Measurements from ENCODE around the gene GNAI2. TPM values are rescaled to one million over a fixed set of nuclear protein-coding genes. Genes with fewer than 3 reads are reported as not detected.

GNAI2 gene
- total RNA-seq, 5 donors from 2014 or later (not counting 1 experiment from before 2014, with no cell fraction given), result 257 to 313 (median 287) TPM

DNA sequence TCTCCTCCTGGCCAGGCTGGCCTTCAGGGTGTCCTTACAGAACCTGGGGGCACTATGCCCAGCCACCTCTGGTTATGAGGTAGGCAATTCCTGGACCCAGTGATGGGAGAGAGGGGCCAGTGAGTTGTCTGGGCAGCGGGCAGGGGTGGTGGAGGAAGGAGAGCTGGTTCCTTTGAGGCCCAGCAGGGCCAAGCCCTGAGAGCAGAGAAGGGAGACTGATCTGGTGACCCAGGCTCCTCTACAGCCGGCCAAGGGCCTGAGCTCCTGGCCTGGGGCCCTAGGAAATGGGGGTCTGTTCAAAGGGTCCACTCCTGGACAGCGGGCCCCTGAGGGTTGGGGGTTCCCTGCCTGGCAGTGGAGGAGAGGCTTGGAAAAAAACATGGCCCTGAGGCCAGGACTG is 23.0 kb upstream of the GNAI2 start:
- ATAC-seq (replicated peaks in 1 of 4) (no peak), DNase-seq (no peak)
- no peaks in the 10 kb centered on the region for H3K4me1 ChIP-seq (ENCODE audit: control insufficient read depth in 1 of 2, extremely low read depth in 1 of 2, insufficient read depth in 2 of 2, low read length in 2 of 2)
- WGBS (ENCODE audit: insufficient coverage), result 40% methylated on average over 1 of the region's 3 CpGs
- H3K4me3 Mint-ChIP-seq, result no peak overlapping the region
- H3K4me1 Mint-ChIP-seq, result no peaks in the 10 kb centered on the region
- no peaks in the 10 kb centered on the region for H3K9me3 ChIP-seq
- H3K27me3 ChIP-seq (replicated peaks in 1 of 2; ENCODE audit: control insufficient read depth in 2 of 2, extremely low read depth in 1 of 2, insufficient read depth in 2 of 2, low read length in 1 of 2), result peaks cover 0 to 42% of the 10 kb centered on the region in 2 experiments
- no peaks in the 10 kb centered on the region for H3K36me3 Mint-ChIP-seq
- H3K36me3 ChIP-seq (ENCODE audit: control insufficient read depth in 2 of 2, extremely low read depth in 1 of 2, insufficient read depth in 1 of 2, low read length in 1 of 2), result no peaks in the 10 kb centered on the region
- H3K27me3 Mint-ChIP-seq, result peaks cover 5 to 7% of the 10 kb centered on the region in 2 donors
- no peak overlapping the region for H3K4me3 ChIP-seq (ENCODE audit: control insufficient read depth in 1 of 2, extremely low read depth in 1 of 2, low read length in 1 of 2)
- no peaks in the 10 kb centered on the region for H3K9me3 Mint-ChIP-seq
- H3K27ac ChIP-seq (ENCODE audit: low read length), result no peak overlapping the region
- H3K27ac Mint-ChIP-seq, result no peak overlapping the region
- CTCF ChIA-PET, result no interaction called here
- POLR2A ChIA-PET, result no interaction called here

- H3K9me3 Mint-ChIP-seq, result no peaks in the 10 kb centered on the region
- H3K27ac ChIP-seq (ENCODE audit: low read length), result no peak overlapping the region
- no peak overlapping the region for H3K27ac Mint-ChIP-seq
- no peaks in the 10 kb centered on the region for H3K4me1 Mint-ChIP-seq
- no peaks in the 10 kb centered on the region for H3K36me3 ChIP-seq (ENCODE audit: control insufficient read depth in 2 of 2, extremely low read depth in 1 of 2, insufficient read depth in 1 of 2, low read length in 1 of 2)
- CTCF ChIA-PET, result no interaction called here
- H3K27me3 ChIP-seq (replicated peaks in 1 of 2; ENCODE audit: control insufficient read depth in 2 of 2, extremely low read depth in 1 of 2, insufficient read depth in 2 of 2, low read length in 1 of 2), result peaks cover 0 to 43% of the 10 kb centered on the region in 2 experiments
- POLR2A ChIA-PET, result no interaction called here
- no peaks in the 10 kb centered on the region for H3K36me3 Mint-ChIP-seq
- ATAC-seq (replicated peaks in 1 of 4) (peak in 1 of 4 experiments; percentile 9), DNase-seq (no peak)
- peaks cover 4 to 6% of the 10 kb centered on the region in 2 donors for H3K27me3 Mint-ChIP-seq
- WGBS (ENCODE audit: insufficient coverage), result 89% methylated on average over 12 of the region's 12 CpGs
- H3K4me1 ChIP-seq (ENCODE audit: control insufficient read depth in 1 of 2, extremely low read depth in 1 of 2, insufficient read depth in 2 of 2, low read length in 2 of 2), result no peaks in the 10 kb centered on the region
- H3K9me3 ChIP-seq, result no peaks in the 10 kb centered on the region
- no peak overlapping the region for H3K4me3 ChIP-seq (ENCODE audit: control insufficient read depth in 1 of 2, extremely low read depth in 1 of 2, low read length in 1 of 2)
- no peak overlapping the region for H3K4me3 Mint-ChIP-seq
Measured at GRCh38 chr3:50213373-50213772, 22.6 kb upstream of the GNAI2 start.

DNA sequence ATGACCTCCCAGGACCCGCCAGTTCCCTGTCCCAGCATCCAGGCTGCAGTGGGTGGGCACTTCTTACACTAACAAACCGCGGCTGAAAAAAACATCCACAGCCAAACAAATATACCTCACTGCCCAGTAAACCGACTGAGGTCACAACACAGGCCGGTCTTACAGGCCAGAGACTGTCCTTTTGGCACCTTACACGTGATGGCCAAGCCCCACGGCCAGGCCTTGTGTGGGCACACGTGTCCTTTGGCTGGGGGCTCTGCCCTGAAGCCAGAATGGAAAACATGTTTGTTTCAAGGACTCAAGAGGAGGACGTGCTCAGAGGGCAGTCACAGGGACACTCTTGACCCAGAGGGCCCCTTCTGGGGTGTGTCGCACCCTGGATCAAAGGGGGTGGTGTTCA is 21.2 kb upstream of the GNAI2 start:
- no peak overlapping the region for H3K4me3 ChIP-seq (ENCODE audit: control insufficient read depth in 1 of 2, extremely low read depth in 1 of 2, low read length in 1 of 2)
- no peaks in the 10 kb centered on the region for H3K36me3 Mint-ChIP-seq
- no peaks in the 10 kb centered on the region for H3K36me3 ChIP-seq (ENCODE audit: control insufficient read depth in 2 of 2, extremely low read depth in 1 of 2, insufficient read depth in 1 of 2, low read length in 1 of 2)
- no peak overlapping the region for H3K4me3 Mint-ChIP-seq
- no peaks in the 10 kb centered on the region for H3K4me1 ChIP-seq (ENCODE audit: control insufficient read depth in 1 of 2, extremely low read depth in 1 of 2, insufficient read depth in 2 of 2, low read length in 2 of 2)
- ATAC-seq (replicated peaks in 1 of 4) (no peak), DNase-seq (no peak)
- no peak overlapping the region for H3K27ac ChIP-seq (ENCODE audit: low read length)
- POLR2A ChIA-PET, result no interaction called here
- H3K27me3 ChIP-seq (replicated peaks in 1 of 2; ENCODE audit: control insufficient read depth in 2 of 2, extremely low read depth in 1 of 2, insufficient read depth in 2 of 2, low read length in 1 of 2), result peaks cover 0 to 35% of the 10 kb centered on the region in 2 experiments
- H3K9me3 Mint-ChIP-seq, result no peaks in the 10 kb centered on the region
- peaks cover 0 to 1% of the 10 kb centered on the region in 2 donors for H3K27me3 Mint-ChIP-seq
- CTCF ChIA-PET, result interaction anchor here in 1 of 2 donors (0.5 kb wide), 1 partner anchor 669 kb away, joined by 4 read pairs; no protein-coding TSS in a partner anchor
- H3K9me3 ChIP-seq, result no peaks in the 10 kb centered on the region
- WGBS (ENCODE audit: insufficient coverage), result 73% methylated on average over 8 of the region's 10 CpGs
- H3K4me1 Mint-ChIP-seq, result no peaks in the 10 kb centered on the region
- no peak overlapping the region for H3K27ac Mint-ChIP-seq

- Mint-ChIP-seq H3K36me3 (no peaks in the 10 kb centered on the region), H3K27me3 (peaks cover 0 to 1% of the 10 kb centered on the region in 2 donors), H3K27ac (no peak overlapping the region), H3K4me1 (no peaks in the 10 kb centered on the region), H3K4me3 (no peak overlapping the region), H3K9me3 (no peaks in the 10 kb centered on the region)
- H3K4me1 ChIP-seq (ENCODE audit: control insufficient read depth in 1 of 2, extremely low read depth in 1 of 2, insufficient read depth in 2 of 2, low read length in 2 of 2), result peaks cover 0 to 3% of the 10 kb centered on the region in 2 experiments
- ChIA-PET CTCF (interaction anchor here (0.5 to 1.1 kb wide), 5 partner anchors 9 to 670 kb away, joined by 3 to 5 read pairs (median 3); no protein-coding TSS in a partner anchor), POLR2A (no interaction called here)
- ATAC-seq (replicated peaks in 1 of 4) (no peak), DNase-seq (no peak)
- H3K4me3 ChIP-seq (ENCODE audit: control insufficient read depth in 1 of 2, extremely low read depth in 1 of 2, low read length in 1 of 2), result no peak overlapping the region
- H3K36me3 ChIP-seq (ENCODE audit: control insufficient read depth in 2 of 2, extremely low read depth in 1 of 2, insufficient read depth in 1 of 2, low read length in 1 of 2), result no peaks in the 10 kb centered on the region
- peaks cover 0 to 33% of the 10 kb centered on the region in 2 experiments for H3K27me3 ChIP-seq (replicated peaks in 1 of 2; ENCODE audit: control insufficient read depth in 2 of 2, extremely low read depth in 1 of 2, insufficient read depth in 2 of 2, low read length in 1 of 2)
- no peak overlapping the region for H3K27ac ChIP-seq (ENCODE audit: low read length)
- no peaks in the 10 kb centered on the region for H3K9me3 ChIP-seq
- WGBS (ENCODE audit: insufficient coverage), result no CpG with 5 or more reads among the region's 9 CpGs
Measured at GRCh38 chr3:50215529-50215928, 20.5 kb upstream of the GNAI2 start.

DNA sequence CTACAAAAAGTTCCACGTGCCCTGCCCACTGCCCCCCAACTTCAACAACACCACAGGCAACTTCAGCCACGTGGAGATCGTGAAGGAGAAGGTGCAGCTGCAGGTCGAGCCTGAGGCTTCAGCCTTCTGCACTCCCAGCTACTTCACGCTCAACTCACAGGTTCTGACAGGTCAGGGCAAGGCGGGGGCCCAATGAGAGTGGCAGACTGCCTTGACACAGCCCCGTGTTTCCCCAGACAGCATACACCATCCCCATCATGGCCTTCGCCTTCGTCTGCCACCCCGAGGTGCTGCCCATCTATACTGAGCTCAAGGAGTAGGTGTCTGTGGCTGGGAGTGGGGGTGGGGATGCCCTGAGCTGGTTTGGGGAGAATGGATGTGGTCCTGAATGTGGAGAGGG is 18.3 kb upstream of the GNAI2 start:
- H3K9me3 ChIP-seq, result no peaks in the 10 kb centered on the region
- no peak overlapping the region for H3K27ac ChIP-seq (ENCODE audit: low read length)
- DNase-seq (no peak), ATAC-seq (replicated peaks in 1 of 4) (no peak)
- H3K4me3 ChIP-seq (ENCODE audit: control insufficient read depth in 1 of 2, extremely low read depth in 1 of 2, low read length in 1 of 2), result no peak overlapping the region
- ChIA-PET POLR2A (interaction anchor here (0.5 to 0.6 kb wide), 2 partner anchors 18 to 1172 kb away, joined by 4 to 9 read pairs; no protein-coding TSS in a partner anchor), CTCF (no interaction called here)
- no peaks in the 10 kb centered on the region for H3K36me3 Mint-ChIP-seq
- H3K9me3 Mint-ChIP-seq, result no peaks in the 10 kb centered on the region
- H3K4me1 Mint-ChIP-seq, result no peaks in the 10 kb centered on the region
- no peak overlapping the region for H3K4me3 Mint-ChIP-seq
- H3K4me1 ChIP-seq (ENCODE audit: control insufficient read depth in 1 of 2, extremely low read depth in 1 of 2, insufficient read depth in 2 of 2, low read length in 2 of 2), result peaks cover 0 to 14% of the 10 kb centered on the region in 2 experiments
- H3K36me3 ChIP-seq (ENCODE audit: control insufficient read depth in 2 of 2, extremely low read depth in 1 of 2, insufficient read depth in 1 of 2, low read length in 1 of 2), result no peaks in the 10 kb centered on the region
- WGBS (ENCODE audit: insufficient coverage), result 72% methylated on average over 6 of the region's 10 CpGs
- no peak overlapping the region for H3K27ac Mint-ChIP-seq
- no peaks in the 10 kb centered on the region for H3K27me3 Mint-ChIP-seq
- H3K27me3 ChIP-seq (replicated peaks in 1 of 2; ENCODE audit: control insufficient read depth in 2 of 2, extremely low read depth in 1 of 2, insufficient read depth in 2 of 2, low read length in 1 of 2), result peaks cover 0 to 29% of the 10 kb centered on the region in 2 experiments

- Mint-ChIP-seq H3K27me3 (no peaks in the 10 kb centered on the region), H3K36me3 (no peaks in the 10 kb centered on the region), H3K4me3 (no peak overlapping the region), H3K27ac (no peak overlapping the region), H3K9me3 (no peaks in the 10 kb centered on the region), H3K4me1 (no peaks in the 10 kb centered on the region)
- H3K36me3 ChIP-seq (ENCODE audit: control insufficient read depth in 2 of 2, extremely low read depth in 1 of 2, insufficient read depth in 1 of 2, low read length in 1 of 2), result no peaks in the 10 kb centered on the region
- ChIA-PET POLR2A (interaction anchor here in 1 of 2 donors (0.5 kb wide), 1 partner anchor 17 kb away, joined by 4 read pairs; no protein-coding TSS in a partner anchor), CTCF (interaction anchor here in 1 of 2 donors (0.6 kb wide), 1 partner anchor 21 kb away, joined by 10 read pairs; no protein-coding TSS in a partner anchor)
- peaks cover 0 to 14% of the 10 kb centered on the region in 2 experiments for H3K4me1 ChIP-seq (ENCODE audit: control insufficient read depth in 1 of 2, extremely low read depth in 1 of 2, insufficient read depth in 2 of 2, low read length in 2 of 2)
- H3K9me3 ChIP-seq, result no peaks in the 10 kb centered on the region
- ATAC-seq (replicated peaks in 1 of 4) (no peak), DNase-seq (no peak)
- no peak overlapping the region for H3K4me3 ChIP-seq (ENCODE audit: control insufficient read depth in 1 of 2, extremely low read depth in 1 of 2, low read length in 1 of 2)
- peaks cover 0 to 26% of the 10 kb centered on the region in 2 experiments for H3K27me3 ChIP-seq (replicated peaks in 1 of 2; ENCODE audit: control insufficient read depth in 2 of 2, extremely low read depth in 1 of 2, insufficient read depth in 2 of 2, low read length in 1 of 2)
- H3K27ac ChIP-seq (ENCODE audit: low read length), result no peak overlapping the region
- WGBS (ENCODE audit: insufficient coverage), result 94% methylated on average over 15 of the region's 17 CpGs
Measured at GRCh38 chr3:50218448-50218847, 17.6 kb upstream of the GNAI2 start.

All from T-cell (primary cell).